HG03442 (cell line): Measurements from ENCODE around the gene TMCO4.

Experiments used
- ATAC-seq: cut with Tn5 transposase; IDR thresholded peaks from one replicate; pipeline ENCODE4 v1.9.1; 2021; ENCODE audit warnings: mild to moderate bottlenecking, moderate library complexity; ENCODE audit not compliant: unreplicated experiment

The TMCO4 gene

GRCh38 chr1:19776933-19777332 is 22.8 kb downstream of the TMCO4 start:
- ATAC-seq, result no peak

GRCh38 chr1:19776287-19776686 is 23.4 kb downstream of the TMCO4 start:
- ATAC-seq, result no peak

- no peak for ATAC-seq
Observed at GRCh38 chr1:19775831-19776230, 23.9 kb downstream of the TMCO4 start.

- no peak for ATAC-seq
Observed at GRCh38 chr1:19775317-19775716, 24.4 kb downstream of the TMCO4 start.

- ATAC-seq, result no peak
Observed at GRCh38 chr1:19774180-19774785, 25.4 kb downstream of the TMCO4 start.

GRCh38 chr1:19773485-19773884 is 26.2 kb downstream of the TMCO4 start:
- no peak for ATAC-seq

- ATAC-seq, result no peak
Observed at GRCh38 chr1:19772053-19772452, 27.7 kb downstream of the TMCO4 start.

GRCh38 chr1:19771350-19771749 is 28.4 kb downstream of the TMCO4 start:
- no peak for ATAC-seq

- ATAC-seq, result no peak
Observed at GRCh38 chr1:19770436-19771190, 29.1 kb downstream of the TMCO4 start.

GRCh38 chr1:19769211-19769932 is 30.3 kb downstream of the TMCO4 start:
- no peak for ATAC-seq

GRCh38 chr1:19768353-19769210 is 31.1 kb downstream of the TMCO4 start:
- no peak for ATAC-seq

- no peak for ATAC-seq
Observed at GRCh38 chr1:19765623-19766022, 34.1 kb downstream of the TMCO4 start.

- ATAC-seq, result no peak
Observed at GRCh38 chr1:19764848-19765247, 34.9 kb downstream of the TMCO4 start.

- ATAC-seq, result no peak
Observed at GRCh38 chr1:19762175-19762779, 37.4 kb downstream of the TMCO4 start.

- no peak for ATAC-seq
Observed at GRCh38 chr1:19759740-19760089, 40.0 kb downstream of the TMCO4 start.

- no peak for ATAC-seq
Observed at GRCh38 chr1:19758227-19758830, 41.4 kb downstream of the TMCO4 start.

GRCh38 chr1:19757641-19758040 is 42.1 kb downstream of the TMCO4 start:
- ATAC-seq, result no peak

- ATAC-seq, result no peak
Observed at GRCh38 chr1:19756480-19756879, 43.2 kb downstream of the TMCO4 start.

GRCh38 chr1:19754482-19754881 is 45.2 kb downstream of the TMCO4 start:
- ATAC-seq, result no peak

- ATAC-seq, result no peak
Observed at GRCh38 chr1:19752083-19752696, 47.5 kb downstream of the TMCO4 start.
